Measurements from ENCODE around the gene C3orf52. TPM values are rescaled to one million over a fixed set of nuclear protein-coding genes. Genes with fewer than 3 reads are reported as not detected.

C3orf52 gene
- total and polyA plus RNA-seq, 9 donors, result 0.24 to 5.5 (median 0.48) TPM

DNA sequence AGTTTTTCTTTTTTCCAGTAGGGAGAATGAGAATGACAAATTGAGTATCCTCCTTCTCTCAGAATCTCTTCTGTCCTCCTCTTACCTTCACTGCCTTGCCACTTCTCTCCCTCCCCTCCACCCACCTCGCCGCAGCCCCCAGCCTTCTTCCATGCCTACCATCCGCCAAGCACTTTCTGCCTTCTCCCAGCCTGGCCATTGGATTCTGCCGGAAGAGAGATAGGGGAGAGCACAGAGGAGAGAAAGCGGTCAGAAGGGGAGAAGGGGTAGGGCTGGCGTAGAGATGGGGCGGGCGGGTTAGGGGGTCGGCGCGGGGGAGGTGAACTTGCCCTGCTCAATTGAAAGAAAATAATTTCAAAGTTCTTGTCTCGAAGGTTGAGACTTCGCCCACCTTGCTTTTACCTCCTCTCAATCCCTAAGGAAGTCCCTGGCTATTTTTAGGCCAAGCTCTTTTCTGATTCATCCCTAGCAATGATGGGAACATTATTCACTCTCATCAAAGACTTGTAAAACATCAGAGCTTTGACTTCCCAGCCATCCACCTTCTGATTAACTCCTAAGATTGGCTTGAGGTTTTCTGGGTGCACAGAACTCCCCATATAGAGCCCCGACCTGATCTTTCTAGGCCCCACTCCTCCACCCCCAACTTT, 811 bp downstream of the C3orf52 start:
- Histone ChIP-seq H3K9me3 (no peaks in the 10 kb centered on the region), H3K36me3 (no peaks in the 10 kb centered on the region), H3K4me3 (peak overlapping the region; percentile 46), H3K27me3 (no peaks in the 10 kb centered on the region), H3K27ac (no peak overlapping the region), H3K4me1 (ENCODE audit: insufficient read depth) (no peaks in the 10 kb centered on the region)
- TF ChIP-seq EP300 (IDR thresholded peaks at IDR 0.05) (no peak), POLR2A (IDR thresholded peaks at IDR 0.05) (no peak)
- TF ChIP-seq, protein P1, sequence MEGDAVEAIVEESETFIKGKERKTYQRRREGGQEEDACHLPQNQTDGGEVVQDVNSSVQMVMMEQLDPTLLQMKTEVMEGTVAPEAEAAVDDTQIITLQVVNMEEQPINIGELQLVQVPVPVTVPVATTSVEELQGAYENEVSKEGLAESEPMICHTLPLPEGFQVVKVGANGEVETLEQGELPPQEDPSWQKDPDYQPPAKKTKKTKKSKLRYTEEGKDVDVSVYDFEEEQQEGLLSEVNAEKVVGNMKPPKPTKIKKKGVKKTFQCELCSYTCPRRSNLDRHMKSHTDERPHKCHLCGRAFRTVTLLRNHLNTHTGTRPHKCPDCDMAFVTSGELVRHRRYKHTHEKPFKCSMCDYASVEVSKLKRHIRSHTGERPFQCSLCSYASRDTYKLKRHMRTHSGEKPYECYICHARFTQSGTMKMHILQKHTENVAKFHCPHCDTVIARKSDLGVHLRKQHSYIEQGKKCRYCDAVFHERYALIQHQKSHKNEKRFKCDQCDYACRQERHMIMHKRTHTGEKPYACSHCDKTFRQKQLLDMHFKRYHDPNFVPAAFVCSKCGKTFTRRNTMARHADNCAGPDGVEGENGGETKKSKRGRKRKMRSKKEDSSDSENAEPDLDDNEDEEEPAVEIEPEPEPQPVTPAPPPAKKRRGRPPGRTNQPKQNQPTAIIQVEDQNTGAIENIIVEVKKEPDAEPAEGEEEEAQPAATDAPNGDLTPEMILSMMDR (IDR thresholded peaks at IDR 0.05), result no peak
- no peak for DNase-seq
- intact Hi-C loops (cut with DNase I), result no loop called here
- WGBS, 3 donors, result 48 to 59% (median 51%) methylated on average over 14 of the region's 14 CpGs

DNA sequence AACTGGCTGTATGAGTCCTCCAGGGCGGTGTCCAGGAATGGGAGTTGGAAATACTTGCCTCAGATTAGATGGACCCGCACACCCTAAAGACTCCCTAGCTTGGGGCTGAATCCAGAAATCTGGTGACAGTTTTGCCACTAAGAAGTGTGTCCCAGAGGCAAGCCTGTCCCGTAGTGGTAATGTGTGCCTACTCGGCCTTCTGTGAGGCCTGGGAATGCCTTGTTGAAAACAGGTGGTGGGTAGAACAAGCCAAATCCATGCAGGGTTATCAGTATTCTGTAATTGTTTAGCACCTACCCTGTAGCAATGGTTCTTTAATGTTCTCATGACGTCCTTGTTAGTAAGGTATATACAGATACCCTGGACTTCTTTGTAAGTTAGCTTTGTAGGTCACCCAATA, 1.6 kb downstream of the C3orf52 start:
- Histone ChIP-seq H3K27ac (no peak overlapping the region), H3K27me3 (no peaks in the 10 kb centered on the region), H3K9me3 (no peaks in the 10 kb centered on the region), H3K4me3 (no peak overlapping the region), H3K4me1 (ENCODE audit: insufficient read depth) (no peaks in the 10 kb centered on the region), H3K36me3 (no peaks in the 10 kb centered on the region)
- intact Hi-C loops (cut with DNase I), result no loop called here
- TF ChIP-seq EP300 (IDR thresholded peaks at IDR 0.05) (no peak), POLR2A (IDR thresholded peaks at IDR 0.05) (no peak)
- TF ChIP-seq, protein P1 (IDR thresholded peaks at IDR 0.05), result no peak
- DNase-seq, result no peak
- WGBS, 3 donors, result 92 to 95% (median 95%) methylated on average over 5 of the region's 5 CpGs

DNA sequence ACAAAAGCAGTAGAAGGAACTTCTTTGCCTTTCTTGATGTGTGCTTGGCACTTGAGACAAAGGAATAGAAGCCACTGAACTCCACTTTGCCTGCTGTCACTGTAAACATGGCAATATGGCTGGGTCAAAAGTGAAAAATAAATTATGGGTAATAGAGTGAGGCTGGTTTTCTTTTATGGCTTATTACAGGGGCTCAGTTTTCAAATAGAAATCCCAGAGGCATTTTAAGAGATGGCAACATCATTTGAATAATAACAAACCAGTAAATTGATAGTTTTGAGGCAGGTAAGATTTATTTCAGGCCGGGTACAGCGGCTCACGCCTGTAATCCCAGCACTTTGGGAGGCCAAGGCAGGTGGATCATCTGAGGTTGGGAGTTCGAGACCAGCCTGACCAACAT, 2.8 kb downstream of the C3orf52 start:
- Histone ChIP-seq H3K27ac (no peak overlapping the region), H3K4me3 (no peak overlapping the region), H3K27me3 (no peaks in the 10 kb centered on the region), H3K36me3 (no peaks in the 10 kb centered on the region), H3K9me3 (no peaks in the 10 kb centered on the region), H3K4me1 (ENCODE audit: insufficient read depth) (no peaks in the 10 kb centered on the region)
- TF ChIP-seq, protein P1 (IDR thresholded peaks at IDR 0.05), result no peak
- TF ChIP-seq EP300 (IDR thresholded peaks at IDR 0.05), result no peak
- TF ChIP-seq POLR2A (IDR thresholded peaks at IDR 0.05), result no peak
- intact Hi-C loops (cut with DNase I), result no loop called here
- 72 to 73% (median 72%) methylated on average over 4 of the region's 4 CpGs for WGBS, 3 donors
- DNase-seq, result no peak

DNA sequence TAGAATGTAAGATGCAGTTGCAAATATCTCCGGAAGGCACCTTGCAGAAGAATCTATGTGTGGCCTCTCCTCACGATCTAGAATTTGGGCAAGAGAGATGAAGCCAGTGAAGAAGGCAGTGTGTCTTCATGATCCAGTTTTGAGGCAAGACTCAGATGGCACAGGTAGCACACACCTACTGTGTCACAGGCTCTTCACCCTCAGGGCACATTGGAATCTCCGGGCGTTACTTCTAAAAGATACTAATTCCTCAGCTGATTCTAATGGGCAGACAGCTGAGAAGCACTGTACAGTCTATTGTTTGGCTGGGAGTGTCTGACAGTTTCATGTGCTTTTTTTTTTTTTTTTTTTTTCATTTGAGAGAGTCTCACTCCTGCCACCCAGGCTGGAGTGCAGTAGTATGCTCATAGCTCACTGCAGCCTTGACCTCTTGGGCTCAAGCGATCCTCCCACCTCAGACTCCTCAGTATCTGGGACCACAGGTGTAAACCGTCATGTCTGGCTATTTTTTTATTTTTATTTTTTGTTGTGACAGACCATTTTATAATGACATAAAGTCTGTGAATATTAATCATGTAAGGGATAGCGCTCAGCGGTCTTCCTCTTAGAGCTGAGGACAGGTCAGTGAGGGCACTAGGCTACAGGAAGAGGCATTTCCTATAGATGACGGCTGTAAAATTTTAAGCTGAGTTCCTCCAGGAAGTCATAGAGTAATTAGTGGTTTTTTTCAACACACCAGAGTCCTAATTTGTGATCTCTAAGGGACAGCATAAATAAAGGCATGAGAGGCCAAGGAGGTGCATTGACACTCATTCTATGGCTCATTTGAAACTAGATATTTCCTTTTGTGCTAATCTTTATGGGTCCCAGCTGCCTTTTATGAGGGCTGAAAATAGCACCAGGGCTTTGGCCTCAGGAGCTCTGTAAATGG, 4.0 kb downstream of the C3orf52 start:
- no peak overlapping the region for H3K4me3 ChIP-seq
- H3K4me1 ChIP-seq (ENCODE audit: insufficient read depth), result no peaks in the 10 kb centered on the region
- H3K9me3 ChIP-seq, result no peaks in the 10 kb centered on the region
- no peak overlapping the region for H3K27ac ChIP-seq
- 81 to 85% (median 82%) methylated on average over 9 of the region's 9 CpGs for WGBS, 3 donors
- no peaks in the 10 kb centered on the region for H3K27me3 ChIP-seq
- intact Hi-C loops (cut with DNase I), result no loop called here
- no peaks in the 10 kb centered on the region for H3K36me3 ChIP-seq
- TF ChIP-seq, protein P1 (IDR thresholded peaks at IDR 0.05), result no peak
- no peak for TF ChIP-seq EP300 (IDR thresholded peaks at IDR 0.05)
- DNase-seq, result no peak
